ENCODE measurements around the gene SLC24A3. TPM values are rescaled to one million over a fixed set of nuclear protein-coding genes. Genes with fewer than 3 reads are reported as not detected.

The SLC24A3 gene
- total RNA-seq, 1 experiment from 2014 or later: not detected

DNA sequence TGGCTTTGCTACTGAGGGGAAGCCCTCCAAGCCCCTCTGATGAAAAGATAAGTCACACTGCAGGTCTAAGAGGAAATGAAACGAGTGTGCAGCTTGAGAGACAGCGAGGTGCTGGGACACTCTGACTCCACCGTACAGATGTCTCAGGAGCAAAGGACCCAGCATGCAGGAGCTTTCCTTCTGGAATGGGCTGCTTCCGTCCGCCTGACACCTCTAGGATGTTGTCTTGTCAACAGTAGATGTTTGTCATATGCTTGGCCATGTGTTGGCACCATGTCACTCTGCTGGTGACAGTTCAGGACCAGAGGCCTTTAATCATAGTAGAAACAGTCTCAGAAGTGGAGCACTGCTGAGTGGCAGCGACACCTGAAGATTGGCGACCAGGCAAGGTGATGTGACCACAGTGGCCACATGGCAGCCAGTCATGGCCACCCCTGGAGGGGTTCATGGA is 46.7 kb downstream of the SLC24A3 start:
- BruUV-seq (replicated peaks): no TSS peak
- intact Hi-C loops (cut with micrococcal nuclease; ENCODE audit: unreplicated experiment): no loop called here
- Histone ChIP-seq H3K27me3 (ENCODE audit: insufficient read depth, low read depth) (peaks cover 3% of the 10 kb centered on the region; the same call in 1 of the 2 replicates), H3K4me2 (no peak overlapping the region), H3K4me1 (replicated peaks; ENCODE audit: insufficient read depth) (no peaks in the 10 kb centered on the region), H2AFZ (no peak overlapping the region), H3F3A (ENCODE audit: insufficient read depth, low read depth) (no peaks in the 10 kb centered on the region), H3K4me3 (no peak overlapping the region), H4K20me1 (ENCODE audit: insufficient read depth) (no peaks in the 10 kb centered on the region), H3K27ac (no peak overlapping the region), H3K79me2 (ENCODE audit: low read depth) (no peaks in the 10 kb centered on the region), H3K36me3 (ENCODE audit: low read depth) (no peaks in the 10 kb centered on the region), H3K9me2 (ENCODE audit: insufficient read depth) (no peaks in the 10 kb centered on the region), H3K9me3 (ENCODE audit: insufficient read depth, low read depth) (no peaks in the 10 kb centered on the region)
- POLR2A ChIA-PET (ENCODE audit: unreplicated experiment): no interaction called here
- TF ChIP-seq EZH2 (IDR thresholded peaks at IDR 0.05; ENCODE audit: low read depth): no peak
- TF ChIP-seq, protein P1, sequence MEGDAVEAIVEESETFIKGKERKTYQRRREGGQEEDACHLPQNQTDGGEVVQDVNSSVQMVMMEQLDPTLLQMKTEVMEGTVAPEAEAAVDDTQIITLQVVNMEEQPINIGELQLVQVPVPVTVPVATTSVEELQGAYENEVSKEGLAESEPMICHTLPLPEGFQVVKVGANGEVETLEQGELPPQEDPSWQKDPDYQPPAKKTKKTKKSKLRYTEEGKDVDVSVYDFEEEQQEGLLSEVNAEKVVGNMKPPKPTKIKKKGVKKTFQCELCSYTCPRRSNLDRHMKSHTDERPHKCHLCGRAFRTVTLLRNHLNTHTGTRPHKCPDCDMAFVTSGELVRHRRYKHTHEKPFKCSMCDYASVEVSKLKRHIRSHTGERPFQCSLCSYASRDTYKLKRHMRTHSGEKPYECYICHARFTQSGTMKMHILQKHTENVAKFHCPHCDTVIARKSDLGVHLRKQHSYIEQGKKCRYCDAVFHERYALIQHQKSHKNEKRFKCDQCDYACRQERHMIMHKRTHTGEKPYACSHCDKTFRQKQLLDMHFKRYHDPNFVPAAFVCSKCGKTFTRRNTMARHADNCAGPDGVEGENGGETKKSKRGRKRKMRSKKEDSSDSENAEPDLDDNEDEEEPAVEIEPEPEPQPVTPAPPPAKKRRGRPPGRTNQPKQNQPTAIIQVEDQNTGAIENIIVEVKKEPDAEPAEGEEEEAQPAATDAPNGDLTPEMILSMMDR (conservative IDR thresholded peaks at IDR 0.05): no peak
- CTCF ChIA-PET: no interaction called here
- no peak for DNase-seq

DNA sequence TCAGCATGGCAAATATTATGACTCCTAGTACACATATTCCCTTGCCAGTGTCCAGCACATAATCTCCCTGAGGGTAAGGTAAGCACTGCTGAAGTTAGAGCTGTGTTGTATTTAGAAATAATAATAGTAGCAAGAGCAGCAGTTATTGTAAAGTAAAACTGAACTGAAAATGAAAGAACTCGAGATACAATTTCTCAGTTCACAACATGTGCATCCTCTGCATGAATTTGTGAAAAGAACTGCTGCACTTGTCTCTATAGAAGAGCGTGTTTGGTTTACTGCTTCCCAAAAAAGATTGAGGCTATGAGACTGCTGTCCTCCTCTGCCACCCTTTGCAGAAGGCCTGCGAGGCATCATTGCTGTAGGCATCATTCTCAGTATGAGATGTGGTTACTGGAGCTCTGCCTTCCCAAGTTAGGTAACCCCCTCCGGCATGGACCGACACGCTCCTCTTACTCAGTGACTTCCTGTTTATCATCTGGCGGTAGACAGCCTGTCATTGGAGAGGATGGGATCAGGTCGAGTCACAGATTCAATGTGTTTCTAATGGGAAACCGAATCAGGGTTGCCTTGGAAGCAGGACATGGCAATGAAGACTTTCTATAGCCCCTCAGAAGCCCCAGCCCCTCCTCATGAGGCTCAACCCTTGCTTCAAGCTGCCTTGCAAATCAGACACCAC is 48.1 kb downstream of the SLC24A3 start:
- CTCF ChIA-PET: no interaction called here
- no peak overlapping the region for H3K4me2 ChIP-seq

DNA sequence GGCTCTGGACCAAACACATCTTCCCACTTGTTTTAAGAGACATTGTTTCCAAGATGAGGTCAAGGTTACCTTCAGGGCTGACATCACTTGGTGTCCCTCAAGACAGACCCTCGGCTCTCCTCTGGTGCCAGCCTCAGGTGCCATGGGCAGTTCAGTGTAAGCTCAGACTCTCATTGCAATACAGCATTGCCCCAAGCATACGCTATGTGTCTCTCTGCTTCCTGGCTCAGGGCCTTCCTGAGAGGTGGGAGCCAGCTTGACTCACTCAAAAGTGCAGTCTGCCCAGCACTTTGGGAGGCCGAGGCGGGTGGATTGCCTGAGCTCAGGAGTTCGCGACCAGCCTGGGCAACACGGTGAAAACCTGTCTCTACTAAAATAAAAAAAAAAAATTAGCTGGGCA is 51.7 kb downstream of the SLC24A3 start:
- H3K79me2 ChIP-seq (ENCODE audit: low read depth): no peaks in the 10 kb centered on the region
- no peaks in the 10 kb centered on the region for H3K4me1 ChIP-seq (replicated peaks; ENCODE audit: insufficient read depth)
- H2AFZ ChIP-seq: no peak overlapping the region
- no peak overlapping the region for H3K4me3 ChIP-seq
- H3K9me2 ChIP-seq (ENCODE audit: insufficient read depth): no peaks in the 10 kb centered on the region
- H3K9me3 ChIP-seq (ENCODE audit: insufficient read depth, low read depth): no peaks in the 10 kb centered on the region
- H3K36me3 ChIP-seq (ENCODE audit: low read depth): no peaks in the 10 kb centered on the region
- H3K27ac ChIP-seq: no peak overlapping the region
- no TSS peak for BruUV-seq (replicated peaks)
- DNase-seq: no peak
- intact Hi-C loops (cut with micrococcal nuclease; ENCODE audit: unreplicated experiment): no loop called here
- TF ChIP-seq EZH2 (IDR thresholded peaks at IDR 0.05; ENCODE audit: low read depth): no peak
- TF ChIP-seq, protein P1 (conservative IDR thresholded peaks at IDR 0.05): no peak
- ChIA-PET POLR2A (ENCODE audit: unreplicated experiment) (no interaction called here), CTCF (no interaction called here)
- H3K27me3 ChIP-seq (ENCODE audit: insufficient read depth, low read depth): no peaks in the 10 kb centered on the region
- H3F3A ChIP-seq (ENCODE audit: insufficient read depth, low read depth): no peaks in the 10 kb centered on the region
- H4K20me1 ChIP-seq (ENCODE audit: insufficient read depth): no peaks in the 10 kb centered on the region
- no peak overlapping the region for H3K4me2 ChIP-seq

More for the DNA sequence above, 48.1 kb downstream of the SLC24A3 start:
- Histone ChIP-seq H4K20me1 (ENCODE audit: insufficient read depth) (no peaks in the 10 kb centered on the region), H3K4me1 (replicated peaks; ENCODE audit: insufficient read depth) (no peaks in the 10 kb centered on the region), H3K9me2 (ENCODE audit: insufficient read depth) (no peaks in the 10 kb centered on the region), H3K36me3 (ENCODE audit: low read depth) (no peaks in the 10 kb centered on the region), H3K79me2 (ENCODE audit: low read depth) (no peaks in the 10 kb centered on the region), H3K27ac (no peak overlapping the region), H2AFZ (no peak overlapping the region), H3K4me3 (no peak overlapping the region), H3K9me3 (ENCODE audit: insufficient read depth, low read depth) (no peaks in the 10 kb centered on the region), H3K27me3 (ENCODE audit: insufficient read depth, low read depth) (peaks cover 3% of the 10 kb centered on the region; the same call in 1 of the 2 replicates), H3F3A (ENCODE audit: insufficient read depth, low read depth) (no peaks in the 10 kb centered on the region)
- BruUV-seq (replicated peaks): no TSS peak
- no peak for DNase-seq
- no peak for TF ChIP-seq EZH2 (IDR thresholded peaks at IDR 0.05; ENCODE audit: low read depth)
- TF ChIP-seq, protein P1 (conservative IDR thresholded peaks at IDR 0.05): no peak
- POLR2A ChIA-PET (ENCODE audit: unreplicated experiment): no interaction called here
- intact Hi-C loops (cut with micrococcal nuclease; ENCODE audit: unreplicated experiment): no loop called here

Data from PC-9 (cell line).